ENCODE measurements around the gene HEMK1.

- TF ChIP-seq NFYB (CRISPR knock-in tag; conservative IDR thresholded peaks at IDR 0.05; ENCODE audit: low read depth) (no peak), TP53 (CRISPR knock-in tag; IDR thresholded peaks at IDR 0.05) (no peak), CREM (CRISPR knock-in tag; IDR thresholded peaks at IDR 0.05) (no peak), CREB1 (CRISPR knock-in tag; IDR thresholded peaks at IDR 0.05) (no peak), CTCF (IDR thresholded peaks at IDR 0.05) (no peak), ESRRA (CRISPR knock-in tag; IDR thresholded peaks at IDR 0.05; ENCODE audit: borderline replicate concordance) (no peak)
These were observed 73.1 kb downstream of the HEMK1 start for GRCh38 chr3:50642382-50642781.
